Heart left ventricle (tissue), 16 donors: ENCODE data around the gene PSMB10. TPM values are rescaled to one million over a fixed set of nuclear protein-coding genes. Genes with fewer than 3 reads are reported as not detected.

Experiments
- ATAC-seq, 4 donors: fragments of 200-7000 bp; cut with Tn5 transposase; one replicate each; pipeline ENCODE4 v1.9.1; 2020 to 2022; ENCODE audit warnings: moderate library complexity in 4 of 4, mild to moderate bottlenecking in 3 of 4, moderate number of reproducible peaks in 1 of 4
- DNase-seq, 5 donors: peaks; one replicate each; pipeline ENCODE4 v3.0.0-alpha.2; 2020
- H3K27ac ChIP-seq, 12 donors: fragments of 200-600 bp; sonication (generic) in 4 of 12; one replicate each; pipeline versions ENCODE4 v1.5.0 to v1.8.0; 2016 to 2022; ENCODE audit warnings: mild to moderate bottlenecking in 2 of 12
- H3K27me3 ChIP-seq, 9 donors: fragments of 200-600 bp; sonication (generic) in 2 of 9; one replicate each; pipeline versions ENCODE4 v1.5.1 to v1.8.0; 2016 to 2022; ENCODE audit warnings: mild to moderate bottlenecking in 3 of 9
- H3K36me3 ChIP-seq, 9 donors: fragments of 200-600 bp; sonication (generic) in 2 of 9; one replicate each; pipeline versions ENCODE4 v1.5.0 to v1.8.0; 2018 to 2022; ENCODE audit warnings: mild to moderate bottlenecking in 2 of 9
- H3K4me1 ChIP-seq, 12 donors: fragments of 200-600 bp; sonication (generic) in 4 of 12; one replicate each; pipeline versions ENCODE4 v1.5.0 to v1.8.0; 2016 to 2022; ENCODE audit warnings: mild to moderate bottlenecking in 3 of 12
- H3K4me3 ChIP-seq, 12 donors: fragments of 200-600 bp; sonication (generic) in 4 of 12; one replicate each; pipeline versions ENCODE4 v1.5.0 to v1.8.0; 2017 to 2022; ENCODE audit warnings: mild to moderate bottlenecking in 9 of 12, moderate library complexity in 4 of 12
- H3K9me3 ChIP-seq, 12 donors: fragments of 200-600 bp; sonication (generic) in 4 of 12; one replicate each; pipeline versions ENCODE4 v1.5.0 to v1.8.0; 2016 to 2022; ENCODE audit warnings: mild to moderate bottlenecking in 1 of 12
- POLR2A ChIP-seq, 2 donors: fragments of 450-650 bp; IDR thresholded peaks; one replicate each; pipeline ENCODE4 v1.6.1; 2017; ENCODE audit warnings: antibody characterized with exemption in 2 of 2, mild to moderate bottlenecking in 2 of 2, moderate library complexity in 2 of 2
- WGBS, 4 donors: extraction: QIAGEN DNeasy Blood & Tissue Kit in 2 of 4; methylation state at CpG; one replicate each; pipeline versions ENCODE4 v1.1.5 to v1.1.7; 2013 to 2018; 5-methylcytosine and 5-hydroxymethylcytosine counted together
- intact Hi-C, 10 donors: fragments of 100-400 bp; cut with DNase I; formaldehyde crosslinking; loops; one replicate each; pipeline versions ENCODE4 v1.11.1 to v1.14.2; 2022
- polyA plus RNA-seq, 2 donors: library from polyadenylated mRNA; stranded (reverse); fragments of 200-250 nt; gene quantifications; one replicate each; pipeline ENCODE4 v1.2.3, GENCODE V29; 2013
- total RNA-seq, 9 donors: library from RNA; depleted of rRNA in 2 of 9; stranded (reverse); fragments of >200 nt in 2 of 9; fragmentation: NEBNext Ultra II Directional in 3 of 9; extraction: Animal tissue kit (Norgen Biotek cat#: 25700) in 3 of 9; gene quantifications; one replicate each; pipeline versions ENCODE4 v1.1.0 to v1.2.4, GENCODE V29; 2016 to 2023
- TF ChIP-seq, protein P1 (sequence below), 12 donors: fragments of 200-600 bp; sonication (generic) in 4 of 12; IDR thresholded peaks; one replicate each; pipeline versions ENCODE4 v1.5.0 to v1.8.0; 2018 to 2022; ENCODE audit warnings: antibody characterized with exemption in 12 of 12, mild to moderate bottlenecking in 5 of 12
- donor health status: ischemic (EF 13 %, LVEDD 7.1; RV severe dilation, severe dysfunction).
- donor health status: healthy with polysubstance abuse.
- donor health status: DM: no; HTN: yes; CAD: no.
- donor health status: DM: no; HTN: no; CAD: no.
- donor health status: ischemic (EF 25% LVEDD 6.9; RV normal size, moderate dysfunction).
- donor health status: ischemic (EF 25% LVEDD 5.7; RV mildly dilated, moderate dysfunction).
- donor health status: healthy.
- donor health status: DM: yes; HTN: yes; CAD: no.
- donor health status: ischemic (EF 35%, LVEDD 5.7; RV mildly dilated, moderate dysfunction).
- donor health status: nonischemic (EF 11% LVEDD 7.7; RV severe dilation, severe dysfunction).
- donor health status: DM: yes; HTN: yes; CAD: no.
- donor health status: PGD.
- donor health status: ischemic (EF 29% LVEDD 5.4; RV normal size, mild dysfunction).
- donor health status: nonischemic (EF 23%, LVEDD 6.1; RV moderate dilation, normal function).

Gene PSMB10
- total and polyA plus RNA-seq, 11 donors: 39.4 to 182 (median 60.5) TPM

DNA sequence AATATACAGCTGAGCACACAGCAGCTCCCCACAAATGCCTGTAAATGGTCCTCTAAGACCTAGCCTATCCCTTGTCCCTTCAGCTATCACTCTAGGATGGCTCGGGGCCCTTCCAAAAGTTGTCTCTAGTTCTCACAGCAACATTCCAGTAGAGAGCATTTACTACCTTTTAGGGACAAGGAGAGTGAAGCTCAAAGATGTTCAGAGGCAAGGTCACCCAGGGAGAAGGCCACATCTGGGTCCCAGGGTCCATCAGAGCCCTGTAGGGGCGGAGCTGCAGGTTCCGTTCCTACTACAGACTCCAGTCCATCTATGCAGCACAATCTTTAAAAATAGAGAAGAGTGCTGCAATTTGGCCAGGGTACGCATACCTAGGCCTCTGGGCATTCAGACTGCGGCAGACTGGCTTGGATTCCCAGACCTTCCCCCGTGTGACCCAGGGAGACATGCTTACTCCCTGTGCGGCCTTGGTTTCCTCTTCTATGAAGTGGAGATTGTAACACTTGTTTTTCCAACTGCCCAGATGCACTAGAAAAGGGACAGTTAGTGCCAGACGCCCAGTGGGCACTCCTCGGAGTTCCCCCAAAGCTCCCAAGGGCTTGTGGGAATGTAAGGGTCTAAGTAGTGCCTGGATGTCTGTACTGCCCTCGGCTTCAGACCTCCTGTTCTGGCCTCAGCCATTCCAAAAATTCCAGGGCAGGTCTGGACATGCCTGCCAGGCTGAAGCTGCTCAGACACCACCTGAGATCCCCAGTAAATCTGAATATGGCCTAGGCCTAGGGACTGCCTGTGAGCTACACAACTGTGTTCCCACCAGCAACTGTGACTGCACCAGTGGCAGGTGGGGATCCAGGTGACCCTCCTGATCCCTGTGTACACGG is 29.3 kb upstream of the PSMB10 start:
- peak in 1 of 4 donors; percentile 19 for ATAC-seq
- H3K27ac ChIP-seq: peak overlapping the region; percentile 41 to 100 (median 98)

DNA sequence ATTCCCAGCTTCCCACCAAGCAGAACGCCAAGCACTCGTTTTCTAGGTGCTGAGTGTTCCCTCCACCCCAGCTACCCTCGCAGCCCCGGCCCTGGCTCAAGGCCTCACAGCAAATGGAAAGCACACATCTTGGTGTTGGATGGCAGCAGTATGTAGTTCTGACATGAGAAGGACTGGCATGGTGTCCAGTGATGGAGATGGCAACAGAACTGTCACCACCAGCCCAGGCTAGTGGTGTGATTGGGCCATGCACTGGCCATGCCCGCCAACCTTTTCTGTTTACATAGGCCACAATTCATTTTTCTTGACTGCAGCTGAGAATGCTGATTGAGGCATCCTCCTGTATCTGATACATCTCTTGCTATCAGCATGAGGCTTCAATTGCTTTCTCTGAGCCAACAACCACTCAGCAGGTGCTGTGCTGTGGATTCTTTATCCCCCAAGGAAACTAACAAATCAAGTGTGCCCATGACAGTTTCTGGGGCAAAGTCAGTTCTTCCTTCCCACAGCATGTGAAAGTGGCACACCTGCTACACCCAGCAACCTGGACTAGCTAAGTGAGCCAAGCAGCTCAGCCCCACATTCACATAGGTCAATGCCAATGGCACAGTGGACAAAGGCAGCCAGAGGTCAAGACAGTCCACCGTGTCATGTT is 28.0 kb upstream of the PSMB10 start:
- Histone ChIP-seq H3K9me3 (no peaks in the 10 kb centered on the region), H3K27ac (peak overlapping the region in 11 of 12 donors; percentile 95 to 100 (median 99)), H3K36me3 (peaks cover 0 to 54% (median 39%) of the 10 kb centered on the region in 9 donors), H3K4me1 (peaks cover 49 to 89% (median 80%) of the 10 kb centered on the region in 12 donors), H3K27me3 (no peaks in the 10 kb centered on the region), H3K4me3 (peak overlapping the region in 3 of 12 donors; percentile 9 to 20 (median 9))
- WGBS, 4 donors: 61 to 65% (median 64%) methylated on average over 6 of the region's 6 CpGs
- intact Hi-C loops: loop anchor here in 1 of 10 donors (10.0 kb wide), 1 partner anchor 270 kb away; the partner anchor contains the start of gene ESRP2
- ATAC-seq (no peak), DNase-seq (no peak)
- no peak for TF ChIP-seq POLR2A (IDR thresholded peaks at IDR 0.05)
- TF ChIP-seq, protein P1, sequence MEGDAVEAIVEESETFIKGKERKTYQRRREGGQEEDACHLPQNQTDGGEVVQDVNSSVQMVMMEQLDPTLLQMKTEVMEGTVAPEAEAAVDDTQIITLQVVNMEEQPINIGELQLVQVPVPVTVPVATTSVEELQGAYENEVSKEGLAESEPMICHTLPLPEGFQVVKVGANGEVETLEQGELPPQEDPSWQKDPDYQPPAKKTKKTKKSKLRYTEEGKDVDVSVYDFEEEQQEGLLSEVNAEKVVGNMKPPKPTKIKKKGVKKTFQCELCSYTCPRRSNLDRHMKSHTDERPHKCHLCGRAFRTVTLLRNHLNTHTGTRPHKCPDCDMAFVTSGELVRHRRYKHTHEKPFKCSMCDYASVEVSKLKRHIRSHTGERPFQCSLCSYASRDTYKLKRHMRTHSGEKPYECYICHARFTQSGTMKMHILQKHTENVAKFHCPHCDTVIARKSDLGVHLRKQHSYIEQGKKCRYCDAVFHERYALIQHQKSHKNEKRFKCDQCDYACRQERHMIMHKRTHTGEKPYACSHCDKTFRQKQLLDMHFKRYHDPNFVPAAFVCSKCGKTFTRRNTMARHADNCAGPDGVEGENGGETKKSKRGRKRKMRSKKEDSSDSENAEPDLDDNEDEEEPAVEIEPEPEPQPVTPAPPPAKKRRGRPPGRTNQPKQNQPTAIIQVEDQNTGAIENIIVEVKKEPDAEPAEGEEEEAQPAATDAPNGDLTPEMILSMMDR (IDR thresholded peaks at IDR 0.05): no peak

More for the DNA sequence above, 29.3 kb upstream of the PSMB10 start:
- Histone ChIP-seq H3K4me3 (peak overlapping the region; percentile 6 to 100 (median 90)), H3K36me3 (peaks cover 0 to 41% (median 27%) of the 10 kb centered on the region in 9 donors), H3K27me3 (no peaks in the 10 kb centered on the region), H3K9me3 (no peaks in the 10 kb centered on the region), H3K4me1 (peaks cover 39 to 76% (median 67%) of the 10 kb centered on the region in 12 donors)
- WGBS, 4 donors: 27 to 43% (median 32%) methylated on average over 10 to 11 of the region's 11 CpGs
- TF ChIP-seq POLR2A (IDR thresholded peaks at IDR 0.05): no peak
- TF ChIP-seq, protein P1 (IDR thresholded peaks at IDR 0.05): no peak
- no peak for DNase-seq
- intact Hi-C loops: loop anchor here in 1 of 10 donors (10.0 kb wide), 1 partner anchor 269 kb away; the partner anchor contains the start of gene ESRP2

GRCh38 chr16:67963662-67964321 is 27.1 kb upstream of the PSMB10 start:
- WGBS, 4 donors: 33 to 49% (median 44%) methylated on average over 25 to 32 of the region's 32 CpGs
- intact Hi-C loops: loop anchor here in 1 of 10 donors (10.0 kb wide), 1 partner anchor 271 kb away; the partner anchor contains the start of gene ESRP2
- TF ChIP-seq, protein P1 (IDR thresholded peaks at IDR 0.05): no peak
- TF ChIP-seq POLR2A (IDR thresholded peaks at IDR 0.05): no peak
- ATAC-seq (peak in 3 of 4 donors; percentile 0 to 3 (median 2)), DNase-seq (peak in 4 of 5 donors; percentile 48 to 77 (median 60))
- Histone ChIP-seq H3K36me3 (peaks cover 0 to 62% (median 45%) of the 10 kb centered on the region in 9 donors), H3K27me3 (no peaks in the 10 kb centered on the region), H3K4me1 (peaks cover 53 to 89% (median 85%) of the 10 kb centered on the region in 12 donors), H3K27ac (peak overlapping the region; percentile 14 to 100 (median 98)), H3K9me3 (no peaks in the 10 kb centered on the region), H3K4me3 (peak overlapping the region in 6 of 12 donors; percentile 5 to 20 (median 8))
